K562 (cell line): Measurements from ENCODE around the gene HEXIM1. TPM values are rescaled to one million over a fixed set of nuclear protein-coding genes. Genes with fewer than 3 reads are reported as not detected.

Experiments
- ARNT ChIP-seq, 2 experiments: fragments of 450-650 bp; IDR thresholded peaks; 2 replicates each; pipeline ENCODE4 v1.6.1; 2016; ENCODE audit warnings: mild to moderate bottlenecking in 1 of 2
- ELF1 ChIP-seq: fragments of 200-800 bp; sonication (Bioruptor generic); IDR thresholded peaks from 2 replicates; pipeline ENCODE4 v1.6.1; 2016; ENCODE audit warnings: missing genetic modification characterization, missing compliant biosample characterization
- HIVEP1 ChIP-seq: fragments of 250-450 bp; sonication (Bioruptor Pico); IDR thresholded peaks from 2 replicates; pipeline ENCODE4 v1.4.0; 2020; ENCODE audit warnings: mild to moderate bottlenecking
- MCM3 ChIP-seq: fragments of 450-650 bp; IDR thresholded peaks from 2 replicates; pipeline ENCODE4 v1.6.1; 2016
- NFIX ChIP-seq: fragments of 250-450 bp; sonication (Bioruptor Pico); IDR thresholded peaks from 2 replicates; pipeline ENCODE4 v1.4.0; 2020; ENCODE audit warnings: low read depth, mild to moderate bottlenecking, moderate library complexity
- NR2C2 ChIP-seq, 2 experiments: fragments of 200-800 bp in 1 of 2; sonication (Bioruptor generic) in 1 of 2; sonication (generic) in 1 of 2; formaldehyde crosslinking in 1 of 2; IDR thresholded peaks; 2 replicates each; pipeline versions ENCODE4 v1.6.1 to v1.8.0; 2016 to 2022; ENCODE audit warnings: mild to moderate bottlenecking in 1 of 2, missing compliant biosample characterization in 1 of 2, missing genetic modification characterization in 1 of 2, missing genetic modification reagents in 1 of 2
- PHTF2 ChIP-seq: fragments of 250-450 bp; sonication (Bioruptor Pico); IDR thresholded peaks from 2 replicates; pipeline ENCODE4 v1.5.0; 2021; ENCODE audit warnings: mild to moderate bottlenecking
- RERE ChIP-seq: sonication (generic); formaldehyde crosslinking; IDR thresholded peaks from 2 replicates; pipeline ENCODE4 v1.8.0; 2023; ENCODE audit warnings: missing genetic modification reagents, mild to moderate bottlenecking, borderline replicate concordance
- TAF9B ChIP-seq: fragments of 450-650 bp; IDR thresholded peaks from 2 replicates; pipeline ENCODE4 v1.6.1; 2018; ENCODE audit warnings: mild to moderate bottlenecking; ENCODE audit not compliant: partially characterized antibody
- TRIM25 ChIP-seq: fragments of 450-650 bp; IDR thresholded peaks from 2 replicates; pipeline ENCODE4 v1.7.0; 2016; ENCODE audit warnings: borderline replicate concordance
- U2AF2 ChIP-seq: fragments of 200-400 bp; formaldehyde crosslinking; optimal IDR thresholded peaks from 2 replicates; pipeline ENCODE3; 2017; ENCODE audit warnings: low read depth, mild to moderate bottlenecking, low read length
- ZBTB49 ChIP-seq: sonication (generic); formaldehyde crosslinking; IDR thresholded peaks from 2 replicates; pipeline ENCODE4 v1.8.0; 2022; ENCODE audit warnings: missing genetic modification reagents, mild to moderate bottlenecking, borderline replicate concordance
- ZKSCAN8 ChIP-seq: fragments of 200-800 bp; sonication (Bioruptor generic); IDR thresholded peaks from 2 replicates; pipeline ENCODE4 v1.6.1; 2016; ENCODE audit warnings: missing genetic modification characterization, missing compliant biosample characterization
- ZNF354B ChIP-seq: fragments of 250-450 bp; sonication (Bioruptor Pico); IDR thresholded peaks from 2 replicates; pipeline ENCODE4 v1.4.0; 2020
- ZNF431 ChIP-seq: sonication (generic); formaldehyde crosslinking; IDR thresholded peaks from 2 replicates; pipeline ENCODE4 v1.8.0; 2022; ENCODE audit warnings: mild to moderate bottlenecking, missing genetic modification reagents
- ZNF668 ChIP-seq: fragments of 250-450 bp; sonication (Bioruptor Pico); IDR thresholded peaks from 2 replicates; pipeline ENCODE4 v1.8.0; 2022; ENCODE audit warnings: mild to moderate bottlenecking, inconsistent platforms
- polyA plus RNA-seq, 8 experiments: library from polyadenylated mRNA; depleted of rRNA in 4 of 8; stranded (reverse) in 5 of 8; unstranded in 3 of 8; fragments of >200 nt; fragmentation: Nextera tagmentation in 2 of 8; fragmentation: Illumina TruSeq in 1 of 8; extraction: Ambion mirVana in 2 of 8; extraction: Trizol in 1 of 8; gene quantifications; 2 replicates each; pipeline versions ENCODE4 v1.2.1 to v1.2.3, GENCODE V29; 2011 to 2014; ENCODE audit warnings: inconsistent platforms in 1 of 8, missing spikeins in 1 of 8
- total RNA-seq, 7 experiments: library from RNA; depleted of rRNA in 6 of 7; stranded (reverse); fragments of >200 nt in 6 of 7; fragmentation: Illumina TruSeq in 2 of 7; extraction: Trizol in 2 of 7; gene quantifications; 2 replicates each; pipeline versions ENCODE4 v1.2.1 to v1.2.3, GENCODE V29; 2011 to 2021; ENCODE audit warnings: low replicate concordance in 1 of 7

The HEXIM1 gene
- total and polyA plus RNA-seq, 9 of the 15 experiments (the other 6 are each of a cell fraction or from before 2014, with no cell fraction given) = 1.4 to 28.3 (median 9.1) TPM

- TF ChIP-seq RERE = no peak
- no peak for TF ChIP-seq ZNF668 (CRISPR knock-in tag)
- peak; percentile 31 for TF ChIP-seq TAF9B
- TF ChIP-seq TRIM25 = no peak
- TF ChIP-seq ELF1 (tag) = no peak; the same call in 1 of the 2 replicates
- TF ChIP-seq ARNT (IDR thresholded peaks at IDR 0.05) = peak; percentile 95 to 97
- TF ChIP-seq ZKSCAN8 (CRISPR knock-in tag) = no peak
- TF ChIP-seq MCM3 = no peak
- no peak for TF ChIP-seq HIVEP1 (CRISPR knock-in tag)
- TF ChIP-seq NFIX (CRISPR knock-in tag) = no peak
- TF ChIP-seq PHTF2 (CRISPR knock-in tag) = no peak
- TF ChIP-seq ZBTB49 (CRISPR knock-in tag) = no peak
- TF ChIP-seq NR2C2 (CRISPR knock-in tag; IDR thresholded peaks at IDR 0.05) = no peak
- peak; percentile 68; the same call in 1 of the 2 replicates for TF ChIP-seq NR2C2 (tag; IDR thresholded peaks at IDR 0.05)
- TF ChIP-seq U2AF2 = no peak
- no peak for TF ChIP-seq ZNF354B (CRISPR knock-in tag)
- peak; percentile 73; the same call in 1 of the 2 replicates for TF ChIP-seq ZNF431
These were observed 593 bp upstream of the HEXIM1 start (continued) for GRCh38 chr17:45147581-45148182.
